Lower leg skin (tissue), 3 donors: ENCODE results near the gene ROR1.

Source experiments
- CTCF ChIP-seq, 3 donors: fragments of 450-650 bp; IDR thresholded peaks; one replicate each; pipeline ENCODE4 v1.5.1; 2016; ENCODE audit warnings: antibody characterized with exemption in 3 of 3, mild to moderate bottlenecking in 3 of 3, moderate library complexity in 2 of 3
- POLR2A ChIP-seq, 2 donors: fragments of 450-650 bp; IDR thresholded peaks; one replicate each; pipeline ENCODE4 v1.6.1; 2016 to 2017; ENCODE audit warnings: antibody characterized with exemption in 2 of 2, mild to moderate bottlenecking in 1 of 2, moderate library complexity in 1 of 2

- no peak for TF ChIP-seq CTCF (IDR thresholded peaks at IDR 0.05)
- no peak for TF ChIP-seq POLR2A (IDR thresholded peaks at IDR 0.05)
Measured at GRCh38 chr1:63747445-63747844, 26.4 kb upstream of the ROR1 start.
